Measurements from ENCODE around the gene GABRA5.

- TF ChIP-seq CREB1 (CRISPR knock-in tag; IDR thresholded peaks at IDR 0.05; ENCODE audit: low read depth) (no peak), EZH2phosphoT487 (IDR thresholded peaks at IDR 0.05; ENCODE audit: unreplicated experiment) (no peak), CTCF (conservative IDR thresholded peaks at IDR 0.05; ENCODE audit: low read depth in 2 of 2) (no peak), ZNF331 (CRISPR knock-in tag; IDR thresholded peaks at IDR 0.05; ENCODE audit: low read depth) (no peak), EZH2 (IDR thresholded peaks at IDR 0.05; ENCODE audit: low read depth, unreplicated experiment) (no peak), ZNF114 (CRISPR knock-in tag; IDR thresholded peaks at IDR 0.05) (no peak), STAT1 (IDR thresholded peaks at IDR 0.05; ENCODE audit: unreplicated experiment) (no peak), POLR2AphosphoS5 (IDR thresholded peaks at IDR 0.05; ENCODE audit: low read depth) (no peak), JUNB (IDR thresholded peaks at IDR 0.05; ENCODE audit: unreplicated experiment) (no peak), REST (IDR thresholded peaks at IDR 0.05; ENCODE audit: unreplicated experiment) (no peak), NANOG (IDR thresholded peaks at IDR 0.05; ENCODE audit: borderline replicate concordance) (no peak), ETS1 (IDR thresholded peaks at IDR 0.05) (no peak), ZNF462 (CRISPR knock-in tag; IDR thresholded peaks at IDR 0.05) (no peak)
Observed at GRCh38 chr15:26890451-26890850, 23.6 kb downstream of the GABRA5 start.

Data from GM23338 (cell line).